Head of caudate nucleus (tissue), 42 donors: ENCODE measurements around the gene MBNL1.

Experiments used
- DNase-seq, 42 donors: peaks; one replicate each; pipeline versions ENCODE4 v3.0.0 to v3.0.0-alpha.2; 2020 to 2021; ENCODE audit warnings: mixed read lengths in 7 of 42
- intact Hi-C: fragments of 100-400 bp; cut with DNase I; formaldehyde crosslinking; loops from one replicate; pipeline ENCODE4 v1.15.0; 2022

The MBNL1 gene

GRCh38 chr3:152308475-152308844, 39.7 kb downstream of the MBNL1 start:
- intact Hi-C loops: no loop called here
- DNase-seq: no peak

DNA sequence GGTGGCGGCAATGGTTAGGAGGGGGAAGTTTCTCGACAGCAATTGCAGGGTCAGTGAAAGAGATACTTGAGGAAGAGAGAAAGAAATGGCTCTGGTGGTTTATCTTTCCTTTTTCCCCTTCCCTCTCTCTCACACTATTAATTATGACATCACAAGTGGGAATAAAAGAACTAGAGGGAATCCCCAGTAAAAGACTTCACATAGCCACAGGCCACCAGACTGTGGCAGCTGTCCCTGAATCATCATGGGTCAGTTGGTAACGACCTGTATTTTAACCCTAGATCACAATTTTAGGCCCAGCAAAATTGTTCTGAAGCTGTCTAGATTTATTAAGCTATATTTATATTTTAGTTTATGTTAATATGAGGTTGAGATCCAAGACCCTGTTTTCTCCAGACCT, 40.3 kb downstream of the MBNL1 start:
- no peak for DNase-seq
- intact Hi-C loops: no loop called here

- no peak for DNase-seq
- intact Hi-C loops: no loop called here
Observed at GRCh38 chr3:152309535-152310307, 41.0 kb downstream of the MBNL1 start.

- intact Hi-C loops: no loop called here
- no peak for DNase-seq
Observed at GRCh38 chr3:152313430-152313829, 44.7 kb downstream of the MBNL1 start.

DNA sequence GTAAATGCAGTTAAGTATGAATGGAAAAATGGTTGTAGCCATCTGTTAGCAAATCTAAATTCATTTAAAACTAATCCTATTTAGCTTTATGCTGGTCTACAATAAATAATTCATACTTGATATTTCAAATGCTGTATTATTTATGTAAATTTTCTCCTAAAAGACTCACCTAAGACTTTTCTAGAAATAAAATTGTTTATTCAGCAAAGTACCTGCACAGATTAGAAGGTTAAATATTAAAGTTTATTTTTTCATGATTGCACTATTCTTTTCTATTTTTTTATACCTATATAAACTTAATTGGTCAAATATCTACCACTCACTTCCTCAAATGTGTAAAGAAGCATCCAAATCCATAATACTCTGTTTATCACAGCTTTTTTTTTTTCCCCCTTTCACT, 45.2 kb downstream of the MBNL1 start:
- no peak for DNase-seq
- intact Hi-C loops: no loop called here

DNA sequence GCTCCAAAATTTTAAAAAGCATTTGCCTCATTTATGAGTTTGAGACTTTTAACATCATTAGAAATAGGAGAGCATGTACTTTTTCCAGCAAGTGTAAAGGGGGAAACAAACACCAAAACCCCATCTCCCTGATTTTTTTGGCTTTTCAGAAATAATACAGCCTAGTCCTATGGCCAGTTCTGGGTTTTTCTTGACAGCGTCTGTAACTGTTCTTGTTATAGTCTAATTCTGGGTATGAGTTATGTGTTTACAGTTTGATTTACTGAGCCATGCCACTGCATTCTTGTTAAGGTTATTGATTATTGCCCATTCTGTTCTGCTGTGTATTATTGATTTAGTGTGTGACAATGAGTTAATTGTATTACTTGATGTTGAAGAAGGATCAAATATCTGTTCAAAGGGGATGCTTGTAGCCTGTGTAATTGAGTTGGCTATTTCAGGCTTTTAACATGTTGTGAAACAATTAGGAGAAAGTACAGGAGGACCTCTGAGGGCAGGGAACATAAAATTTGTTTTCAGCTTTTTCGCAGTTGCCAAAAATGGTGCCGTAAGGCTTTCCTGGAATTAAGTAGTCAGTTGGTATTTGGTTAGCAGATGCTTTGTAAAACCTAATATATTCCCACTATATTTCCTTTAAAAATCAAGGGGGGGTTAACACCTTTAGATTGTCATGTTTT, 46.1 kb downstream of the MBNL1 start:
- intact Hi-C loops: no loop called here
- no peak for DNase-seq

DNA sequence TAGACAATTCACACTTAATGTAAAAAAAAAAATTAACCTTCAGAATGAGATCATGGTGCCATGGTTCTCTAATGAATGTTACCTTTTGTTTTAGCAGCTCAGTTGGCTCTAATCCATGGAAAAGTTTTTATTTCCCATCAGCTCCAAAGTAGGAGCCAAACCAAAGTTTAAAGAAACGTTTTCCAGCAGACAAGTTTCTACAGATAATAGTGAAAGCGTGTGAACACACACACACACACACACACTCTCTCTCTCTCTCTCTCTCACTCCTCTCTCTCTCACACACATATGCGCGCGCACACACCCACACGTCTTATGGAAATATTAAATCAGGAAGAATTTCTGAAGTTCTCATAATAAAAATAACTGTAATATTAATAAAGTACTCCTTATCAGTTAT, 46.9 kb downstream of the MBNL1 start:
- intact Hi-C loops: no loop called here
- no peak for DNase-seq

- DNase-seq: no peak
- intact Hi-C loops: no loop called here
Observed at GRCh38 chr3:152316318-152316717, 47.6 kb downstream of the MBNL1 start.

DNA sequence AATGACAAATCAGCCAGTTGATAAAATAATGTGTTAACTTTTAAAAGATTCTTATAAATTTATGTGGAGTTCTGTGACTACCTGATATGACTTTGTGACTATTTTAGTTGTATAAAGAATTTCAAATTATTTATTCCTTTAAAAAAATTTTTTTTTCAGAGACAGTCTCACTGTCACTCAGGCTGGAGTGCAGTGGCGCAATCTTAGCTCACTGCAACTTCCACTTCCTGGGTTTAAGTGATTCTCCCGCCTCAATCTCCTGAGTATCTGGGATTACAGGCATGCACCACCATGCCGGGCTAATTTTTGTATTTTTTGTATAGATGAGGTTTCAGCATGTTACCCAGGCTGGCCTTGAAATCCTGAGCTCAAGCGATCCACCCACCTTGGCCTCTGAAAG, 48.5 kb downstream of the MBNL1 start:
- no peak for DNase-seq
- intact Hi-C loops: no loop called here

- intact Hi-C loops: no loop called here
- DNase-seq: no peak
Observed at GRCh38 chr3:152317956-152318355, 49.2 kb downstream of the MBNL1 start.

GRCh38 chr3:152318512-152318911, 49.8 kb downstream of the MBNL1 start:
- intact Hi-C loops: no loop called here
- no peak for DNase-seq

DNA sequence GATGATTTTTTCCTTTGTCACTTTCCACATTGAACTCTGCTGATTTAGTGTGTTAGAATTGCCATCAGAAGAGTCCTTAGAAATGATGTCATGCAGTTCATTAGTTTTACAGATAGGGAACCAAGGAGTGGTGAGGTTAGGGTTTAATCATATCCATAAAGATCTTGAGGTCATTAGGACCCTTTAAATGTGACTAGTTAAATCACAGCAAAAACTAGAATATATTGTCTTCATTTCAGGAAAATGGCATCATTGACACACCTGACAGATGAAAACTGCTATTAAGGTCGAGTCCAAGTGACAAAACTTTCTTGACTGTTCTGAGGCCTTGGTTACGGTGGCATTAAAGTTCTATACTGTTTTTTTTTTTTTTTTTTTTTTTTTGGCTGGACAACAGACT, 50.5 kb downstream of the MBNL1 start:
- no peak for DNase-seq

GRCh38 chr3:152319831-152320617, 51.3 kb downstream of the MBNL1 start:
- intact Hi-C loops: no loop called here
- DNase-seq: no peak

More for the DNA sequence above, 50.5 kb downstream of the MBNL1 start:
- intact Hi-C loops: no loop called here

- intact Hi-C loops: no loop called here
- DNase-seq: no peak
Observed at GRCh38 chr3:152321200-152321954, 52.6 kb downstream of the MBNL1 start.

DNA sequence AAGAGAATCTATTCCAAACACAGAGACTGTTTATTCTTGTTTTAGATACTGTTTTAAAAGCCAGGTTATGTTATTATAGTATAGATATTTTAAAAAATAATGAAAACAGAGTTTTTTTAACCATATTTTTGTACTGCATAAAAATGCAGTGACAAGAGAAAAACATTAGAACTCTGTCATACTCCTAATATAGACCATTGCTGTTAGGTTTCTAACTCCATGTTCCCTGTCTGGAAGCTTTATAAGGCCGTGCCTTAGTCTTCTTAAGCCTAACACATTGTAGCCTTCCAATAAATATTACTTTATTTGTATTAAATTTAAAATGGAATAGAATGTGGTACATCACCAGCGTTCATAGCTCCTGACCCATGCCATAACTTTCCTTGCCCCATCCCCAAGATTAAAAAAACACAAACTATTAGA, 53.2 kb downstream of the MBNL1 start:
- intact Hi-C loops: no loop called here

GRCh38 chr3:152322756-152323155, 54.0 kb downstream of the MBNL1 start:
- intact Hi-C loops: no loop called here
- DNase-seq: no peak

More for the DNA sequence above, 53.2 kb downstream of the MBNL1 start:
- no peak for DNase-seq

- intact Hi-C loops: no loop called here
Observed at GRCh38 chr3:152323834-152324233, 55.1 kb downstream of the MBNL1 start.

GRCh38 chr3:152325136-152325535, 56.4 kb downstream of the MBNL1 start:
- intact Hi-C loops: no loop called here
- DNase-seq: no peak

More at GRCh38 chr3:152323834-152324233, 55.1 kb downstream of the MBNL1 start:
- no peak for DNase-seq

GRCh38 chr3:152327203-152327602, 58.5 kb downstream of the MBNL1 start:
- no peak for DNase-seq
- intact Hi-C loops: no loop called here
